NCI-H2107 treated with DMSO at 0.1 percent for 48 hours (cell line): ENCODE measurements around the gene IFI16.

Source experiments
- DNase-seq: peaks from one replicate; lab custom pipeline; 2025; ENCODE audit not compliant: unreplicated experiment; lab: John Stamatoyannopoulos, UW

IFI16 gene

GRCh38 chr1:159058751-159059150 is 49.0 kb downstream of the IFI16 start:
- no peak for DNase-seq

DNA sequence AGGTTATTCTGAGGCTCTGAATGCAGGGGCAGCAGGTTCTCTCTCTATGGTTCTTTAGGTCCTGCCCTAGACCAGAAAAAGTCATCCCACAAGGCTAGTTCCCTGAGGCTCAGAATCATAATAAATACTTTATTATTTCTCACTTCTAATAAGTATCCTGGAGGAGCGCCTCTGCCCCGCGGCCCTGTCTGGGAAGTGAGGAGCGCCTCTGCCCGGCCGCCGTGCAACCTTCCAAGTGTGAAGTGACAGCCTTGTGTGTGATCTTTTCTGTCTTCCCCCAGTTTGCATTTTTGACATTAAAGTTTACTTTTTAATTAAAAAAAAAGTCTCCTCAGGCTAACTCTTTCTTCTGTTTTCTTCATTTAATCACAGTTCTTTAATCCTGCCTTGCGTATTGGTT is 55.4 kb downstream of the IFI16 start:
- no peak for DNase-seq

DNA sequence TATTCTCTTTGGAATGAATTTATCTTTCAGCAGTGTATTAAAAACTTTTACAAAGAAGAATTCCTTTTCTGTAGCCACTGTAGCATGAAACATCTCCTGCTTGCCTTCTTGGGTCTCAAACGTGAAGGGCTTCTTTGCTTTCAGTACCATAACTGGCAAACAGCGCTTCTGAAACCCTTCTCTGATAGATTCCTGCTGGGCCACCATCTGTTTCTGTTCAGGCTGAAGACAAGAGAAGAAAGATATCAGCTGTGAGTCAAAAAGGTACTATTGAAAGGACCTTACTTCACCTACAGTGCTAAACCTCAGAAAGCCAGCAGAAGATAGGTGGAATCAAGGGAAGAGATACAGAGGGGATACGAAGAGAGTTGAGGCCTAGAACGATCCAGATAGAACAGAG is 56.4 kb downstream of the IFI16 start:
- DNase-seq, result no peak

- DNase-seq, result no peak
Observed at GRCh38 chr1:159067699-159068621, 58.3 kb downstream of the IFI16 start.

GRCh38 chr1:159068886-159069285 is 59.2 kb downstream of the IFI16 start:
- no peak for DNase-seq

GRCh38 chr1:159071970-159072582 is 62.4 kb downstream of the IFI16 start:
- peak; percentile 61 for DNase-seq

DNA sequence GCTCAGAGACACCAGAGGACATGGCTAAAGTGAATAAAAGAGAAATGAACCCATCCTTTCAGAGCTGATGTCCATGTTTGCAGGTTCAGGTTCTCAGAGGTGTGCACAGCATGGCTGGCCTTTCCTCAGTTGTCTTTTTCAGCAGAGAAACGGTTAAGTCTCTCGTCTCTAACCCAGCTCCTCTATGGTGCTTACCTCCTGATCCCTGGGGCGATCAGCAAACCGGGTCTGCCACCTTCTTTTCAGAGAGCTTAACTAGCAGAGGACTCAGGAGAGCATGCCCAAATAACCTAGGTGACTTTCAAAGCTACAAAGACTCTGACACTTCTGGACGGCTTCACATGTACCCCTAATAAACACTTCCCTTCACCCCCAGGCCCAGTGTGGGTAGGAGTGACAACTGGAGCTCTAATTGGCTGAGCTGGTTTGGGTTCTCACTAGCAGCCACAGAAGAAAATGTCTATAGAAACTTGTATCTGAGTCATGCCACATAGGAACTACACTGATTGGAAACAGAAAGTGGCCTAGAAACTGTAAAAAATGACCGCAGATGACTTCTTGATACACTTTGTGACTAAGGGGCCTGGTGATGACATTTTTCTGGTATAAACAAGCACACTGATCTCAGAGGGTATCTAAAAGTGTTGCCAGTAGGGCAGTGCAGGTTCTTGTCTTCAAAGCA is 66.9 kb downstream of the IFI16 start, which contains the start of gene AIM2:
Gene AIM2 (minus strand): TSS at position 329 of the 682 bp plus-strand sequence. CDS start 3,267 bp downstream, outside the sequence.
- no peak for DNase-seq

DNA sequence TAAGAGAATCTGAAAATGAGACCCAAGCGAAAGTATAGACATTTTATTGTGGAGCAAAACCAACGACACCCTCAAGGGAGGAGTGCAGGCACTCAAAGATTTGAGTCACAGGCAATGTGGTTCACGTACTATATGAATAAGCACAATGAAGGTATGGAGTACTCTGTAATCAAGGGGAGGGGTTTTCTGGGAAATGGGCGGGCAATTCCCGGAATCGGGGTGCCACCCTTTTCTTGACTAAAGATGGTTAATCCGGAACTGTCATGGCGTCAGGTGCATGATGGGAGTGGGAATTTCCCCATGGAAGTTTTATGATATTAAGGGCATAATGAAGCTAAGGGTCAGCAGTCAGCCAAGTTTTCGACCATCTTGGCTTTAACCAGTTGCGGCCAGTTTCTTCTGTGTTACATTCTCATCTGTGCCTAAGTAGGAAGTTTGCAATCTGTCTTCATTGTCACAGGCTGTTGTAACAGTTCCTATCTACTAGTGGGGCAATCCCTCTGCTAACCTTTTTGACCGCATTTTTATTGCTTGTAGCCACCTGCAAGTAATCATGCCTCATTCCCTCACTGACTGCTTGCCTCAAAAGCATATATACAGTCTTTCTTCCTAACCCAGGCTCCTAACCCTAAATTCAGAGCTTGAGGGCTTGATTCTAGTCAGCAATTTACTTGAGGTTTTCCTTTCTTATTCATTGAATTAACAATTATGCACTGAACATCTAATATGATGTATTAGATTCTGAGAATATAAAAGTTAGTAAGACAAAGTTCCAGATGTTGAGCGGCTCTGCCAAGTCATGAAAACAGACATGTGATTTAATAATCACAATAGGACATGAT is 67.6 kb downstream of the IFI16 start:
- DNase-seq, result no peak

GRCh38 chr1:159079525-159079924 is 69.8 kb downstream of the IFI16 start:
- no peak for DNase-seq

GRCh38 chr1:159081626-159082025 is 71.9 kb downstream of the IFI16 start:
- DNase-seq, result no peak

GRCh38 chr1:159083013-159083412 is 73.3 kb downstream of the IFI16 start:
- DNase-seq, result no peak

DNA sequence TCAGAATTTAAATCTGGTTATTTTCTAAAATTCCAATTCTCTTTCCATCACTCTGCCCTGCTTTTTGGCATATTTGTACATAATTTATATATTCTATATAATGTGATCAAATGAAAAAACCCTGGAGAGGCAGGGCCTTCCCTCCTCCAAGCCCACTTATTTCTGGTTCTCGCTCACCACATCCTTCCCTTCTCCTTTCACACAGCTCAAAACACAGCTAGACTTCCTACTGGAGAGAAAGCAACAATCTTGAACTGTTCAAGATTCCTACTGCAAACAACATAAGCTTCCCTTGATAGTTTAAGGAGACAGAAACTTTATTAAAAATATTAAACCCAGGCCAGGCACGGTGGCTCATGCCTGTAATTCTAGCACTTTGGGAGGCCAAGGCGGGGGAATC is 74.4 kb downstream of the IFI16 start:
- DNase-seq, result no peak

DNA sequence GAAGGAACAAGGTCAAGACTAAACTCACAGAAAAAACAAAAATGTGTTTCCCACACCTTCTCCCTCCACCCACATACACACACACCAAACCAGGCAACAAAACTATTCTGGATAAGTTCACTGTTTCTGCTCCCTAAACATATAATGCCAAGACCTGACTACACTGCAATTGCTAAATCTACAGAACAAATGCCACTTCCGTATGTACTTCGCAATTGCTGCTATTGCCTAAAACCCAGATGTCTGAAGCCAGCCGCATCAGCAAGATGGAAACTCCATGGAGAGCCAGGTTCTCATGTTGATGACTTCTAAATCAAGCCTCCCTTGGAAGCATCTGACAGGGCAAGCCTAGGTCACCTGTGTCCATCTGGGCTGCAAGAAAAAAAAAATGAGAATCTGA is 75.2 kb downstream of the IFI16 start:
- no peak for DNase-seq

- no peak for DNase-seq
Observed at GRCh38 chr1:159088050-159088449, 78.3 kb downstream of the IFI16 start.

GRCh38 chr1:159088546-159089183 is 79.0 kb downstream of the IFI16 start:
- DNase-seq, result no peak

DNA sequence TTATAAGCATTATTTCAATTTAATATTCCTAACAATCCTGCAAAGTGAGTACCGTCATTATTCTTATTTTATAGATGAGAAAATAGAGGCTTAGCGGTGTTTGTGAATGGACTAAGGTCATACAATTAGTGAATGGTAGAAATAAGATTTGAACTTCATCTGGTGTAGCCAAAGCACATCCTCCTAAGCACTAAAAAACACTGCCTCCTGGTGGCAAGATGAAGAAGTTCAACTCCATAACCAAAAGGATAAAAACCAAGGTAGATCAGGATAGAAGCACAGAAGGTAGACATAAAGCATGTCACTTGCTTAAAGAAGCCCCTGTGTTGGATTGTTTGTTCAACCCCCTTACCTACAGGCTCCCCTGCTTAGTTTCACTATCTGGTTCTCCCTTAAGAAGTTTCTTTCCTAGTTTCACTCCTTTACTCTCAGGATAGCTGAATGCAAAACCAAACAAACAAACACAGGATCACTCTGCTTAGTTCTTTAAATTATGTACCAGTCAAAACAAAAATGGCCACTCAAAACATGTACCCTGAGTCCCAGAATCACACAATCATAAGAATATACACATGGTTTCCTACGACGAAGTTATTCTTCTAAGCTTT is 79.6 kb downstream of the IFI16 start:
- no peak for DNase-seq

GRCh38 chr1:159090286-159091179 is 80.8 kb downstream of the IFI16 start:
- DNase-seq, result no peak

GRCh38 chr1:159091180-159091560 is 81.5 kb downstream of the IFI16 start:
- DNase-seq, result no peak

GRCh38 chr1:159091607-159092031 is 81.9 kb downstream of the IFI16 start:
- no peak for DNase-seq
